Endothelial cell of umbilical vein (primary cell): ENCODE data around the gene PLCB4.
A peak's percentile ranks its signal among the peaks of the same experiment; 100 is the strongest.

ENCODE experiments used
- EZH2 ChIP-seq: IDR thresholded peaks from 2 replicates; pipeline ENCODE4 v1.6.1; 2012; ENCODE audit warnings: borderline replicate concordance, low read depth, mild to moderate bottlenecking, moderate library complexity, low read length, inconsistent platforms; ENCODE audit not compliant: severe bottlenecking
- GATA2 ChIP-seq: IDR thresholded peaks from 2 replicates; pipeline ENCODE4 v1.7.0; 2011; ENCODE audit warnings: low read depth, mild to moderate bottlenecking, moderate library complexity, mixed read lengths, low read length; ENCODE audit not compliant: insufficient read length, insufficient read depth
- POLR2A ChIP-seq: IDR thresholded peaks from 2 replicates; pipeline ENCODE4 v1.6.1; 2012; ENCODE audit warnings: low read depth, mild to moderate bottlenecking, control low read depth, low read length
- POLR2AphosphoS5 ChIP-seq: IDR thresholded peaks from 2 replicates; pipeline ENCODE4 v1.6.1; 2012; ENCODE audit warnings: low read depth, mild to moderate bottlenecking, control low read depth, low read length, moderate library complexity; ENCODE audit not compliant: insufficient read depth
- TF ChIP-seq, protein P1 (sequence below), 2 donors: IDR thresholded peaks; 1 replicate in 1 of 2; 2 replicates in 1 of 2; pipeline ENCODE4 v1.5.1; 2011; ENCODE audit warnings: low read length in 2 of 2, mild to moderate bottlenecking in 2 of 2, moderate library complexity in 2 of 2, control low read depth in 1 of 2, inconsistent platforms in 1 of 2, low read depth in 1 of 2; ENCODE audit not compliant: insufficient read depth in 1 of 2; ENCODE audit errors: extremely low read depth in 1 of 2
- TF ChIP-seq, protein P2 (sequence below): IDR thresholded peaks from 2 replicates; pipeline ENCODE4 v1.6.1; 2011; ENCODE audit not compliant: insufficient read depth, insufficient read length

DNA sequence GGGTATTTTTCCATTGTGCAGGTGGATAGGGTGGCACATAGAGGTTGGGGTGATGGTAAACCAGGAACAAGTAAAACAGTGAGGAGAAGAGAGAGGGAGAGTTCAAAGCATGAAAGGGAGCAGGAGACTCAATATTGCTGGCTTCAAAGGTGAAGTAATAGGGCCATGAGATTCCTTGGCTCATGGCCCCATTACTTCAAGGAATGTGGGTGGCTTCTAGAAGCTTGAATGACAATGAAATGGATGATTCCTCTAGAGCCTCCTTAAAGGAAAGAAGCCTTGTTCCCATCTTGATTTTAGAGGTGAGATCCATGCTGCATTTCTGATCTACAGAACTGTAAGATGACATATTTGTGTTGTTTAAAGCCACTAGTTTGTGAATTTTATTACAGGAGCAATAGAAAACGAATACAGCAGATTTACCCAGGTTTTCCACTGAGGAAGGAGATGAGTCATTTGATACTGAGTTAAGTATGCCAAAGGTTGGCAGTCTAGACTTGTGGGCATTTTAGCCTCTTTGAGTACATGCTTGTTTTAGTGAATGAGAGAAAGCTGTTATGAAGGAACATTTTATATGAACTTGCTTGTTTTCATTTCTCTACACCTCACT lies 110.4 kb downstream of the PLCB4 start:
- peak; percentile 30 for TF ChIP-seq POLR2AphosphoS5
- no peak for TF ChIP-seq EZH2
- TF ChIP-seq, protein P1, sequence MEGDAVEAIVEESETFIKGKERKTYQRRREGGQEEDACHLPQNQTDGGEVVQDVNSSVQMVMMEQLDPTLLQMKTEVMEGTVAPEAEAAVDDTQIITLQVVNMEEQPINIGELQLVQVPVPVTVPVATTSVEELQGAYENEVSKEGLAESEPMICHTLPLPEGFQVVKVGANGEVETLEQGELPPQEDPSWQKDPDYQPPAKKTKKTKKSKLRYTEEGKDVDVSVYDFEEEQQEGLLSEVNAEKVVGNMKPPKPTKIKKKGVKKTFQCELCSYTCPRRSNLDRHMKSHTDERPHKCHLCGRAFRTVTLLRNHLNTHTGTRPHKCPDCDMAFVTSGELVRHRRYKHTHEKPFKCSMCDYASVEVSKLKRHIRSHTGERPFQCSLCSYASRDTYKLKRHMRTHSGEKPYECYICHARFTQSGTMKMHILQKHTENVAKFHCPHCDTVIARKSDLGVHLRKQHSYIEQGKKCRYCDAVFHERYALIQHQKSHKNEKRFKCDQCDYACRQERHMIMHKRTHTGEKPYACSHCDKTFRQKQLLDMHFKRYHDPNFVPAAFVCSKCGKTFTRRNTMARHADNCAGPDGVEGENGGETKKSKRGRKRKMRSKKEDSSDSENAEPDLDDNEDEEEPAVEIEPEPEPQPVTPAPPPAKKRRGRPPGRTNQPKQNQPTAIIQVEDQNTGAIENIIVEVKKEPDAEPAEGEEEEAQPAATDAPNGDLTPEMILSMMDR (IDR thresholded peaks at IDR 0.05; ENCODE audit: extremely low read depth in 1 of 2, insufficient read depth in 1 of 2, low read depth in 1 of 2, low read length in 2 of 2) = no peak
- TF ChIP-seq POLR2A = no peak
- TF ChIP-seq, protein P2, sequence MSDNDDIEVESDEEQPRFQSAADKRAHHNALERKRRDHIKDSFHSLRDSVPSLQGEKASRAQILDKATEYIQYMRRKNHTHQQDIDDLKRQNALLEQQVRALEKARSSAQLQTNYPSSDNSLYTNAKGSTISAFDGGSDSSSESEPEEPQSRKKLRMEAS = no peak
- no peak for TF ChIP-seq GATA2
